Neural cell (in vitro differentiated cells): ENCODE results near the gene MEP1B.

ENCODE experiments used
- CTCF ChIP-seq: fragments of 450-650 bp; IDR thresholded peaks from 2 replicates; pipeline ENCODE4 v1.5.1; 2014; ENCODE audit warnings: antibody characterized with exemption, mild to moderate bottlenecking, moderate library complexity; ENCODE audit not compliant: poor library complexity, severe bottlenecking
- EP300 ChIP-seq: fragments of 450-650 bp; conservative IDR thresholded peaks from 2 replicates; pipeline ENCODE4 v1.6.1; 2014; ENCODE audit warnings: antibody characterized with exemption, mild to moderate bottlenecking, moderate library complexity; ENCODE audit not compliant: poor library complexity, severe bottlenecking
- EZH2 ChIP-seq: fragments of 200-600, 300-800 bp; shearing (Covaris generic), sonication (generic); IDR thresholded peaks from 2 replicates; pipeline ENCODE4 v1.6.1; 2014; ENCODE audit warnings: antibody characterized with exemption, low read length, borderline replicate concordance, mild to moderate bottlenecking; ENCODE audit not compliant: insufficient read depth, poor library complexity, severe bottlenecking
- POLR2AphosphoS5 ChIP-seq: IDR thresholded peaks from 2 replicates; pipeline ENCODE4 v1.6.1; 2012
- RAD21 ChIP-seq: fragments of 450-650 bp; conservative IDR thresholded peaks from 2 replicates; pipeline ENCODE4 v1.6.1; 2014; ENCODE audit warnings: antibody characterized with exemption, mild to moderate bottlenecking, moderate library complexity
- SMC3 ChIP-seq: fragments of 450-650 bp; conservative IDR thresholded peaks from 2 replicates; pipeline ENCODE4 v1.6.1; 2014; ENCODE audit warnings: antibody characterized with exemption, mild to moderate bottlenecking, moderate library complexity; ENCODE audit not compliant: poor library complexity

GRCh38 chr18:32156855-32157254 lies 33.0 kb upstream of the MEP1B start:
- no peak for TF ChIP-seq RAD21
- TF ChIP-seq CTCF = no peak
- TF ChIP-seq SMC3 = no peak
- TF ChIP-seq EP300 = no peak
- TF ChIP-seq EZH2 = no peak
- no peak for TF ChIP-seq POLR2AphosphoS5
